Aorta (tissue), 5 donors: Measurements from ENCODE around the gene CTNNA2. TPM values are rescaled to one million over a fixed set of nuclear protein-coding genes. Genes with fewer than 3 reads are reported as not detected.

Experiments
- ATAC-seq: fragments of 200-7000 bp; cut with Tn5 transposase; one replicate; pipeline ENCODE4 v1.9.1; 2022; ENCODE audit warnings: moderate library complexity; ENCODE audit not compliant: low FRiP score
- DNase-seq, 2 donors: peaks; one replicate each; pipeline ENCODE4 v3.0.0-alpha.2; 2020
- H3K27ac ChIP-seq, 2 donors: one replicate each; pipeline ENCODE4 v1.5.1; 2013; ENCODE audit warnings: low read length in 2 of 2, mild to moderate bottlenecking in 2 of 2, moderate library complexity in 2 of 2, control low read depth in 1 of 2, inconsistent platforms in 1 of 2, low read depth in 1 of 2
- H3K27me3 ChIP-seq, 2 donors: one replicate each; pipeline ENCODE4 v1.6.1; 2013; ENCODE audit warnings: control low read depth in 1 of 2, low read length in 1 of 2, mild to moderate bottlenecking in 1 of 2, moderate library complexity in 1 of 2; ENCODE audit not compliant: insufficient read depth in 2 of 2, control insufficient read depth in 1 of 2
- H3K36me3 ChIP-seq, 2 donors: one replicate each; pipeline ENCODE4 v1.6.1; 2013; ENCODE audit warnings: control low read depth in 1 of 2, low read length in 1 of 2, mild to moderate bottlenecking in 1 of 2; ENCODE audit not compliant: insufficient read depth in 2 of 2, control insufficient read depth in 1 of 2
- H3K4me1 ChIP-seq, 2 donors: one replicate each; pipeline ENCODE4 v1.6.1; 2013; ENCODE audit warnings: low read length in 2 of 2, control low read depth in 1 of 2, mild to moderate bottlenecking in 1 of 2, moderate library complexity in 1 of 2; ENCODE audit not compliant: insufficient read depth in 2 of 2, control insufficient read depth in 1 of 2
- H3K4me3 ChIP-seq, 2 donors: one replicate each; pipeline ENCODE4 v1.5.1; 2013; ENCODE audit warnings: low read length in 2 of 2, control low read depth in 1 of 2, mild to moderate bottlenecking in 1 of 2
- H3K9me3 ChIP-seq: one replicate; pipeline ENCODE4 v1.6.1; 2013; ENCODE audit warnings: mild to moderate bottlenecking, low read length; ENCODE audit not compliant: control insufficient read depth
- WGBS, 2 donors: extraction: QIAGEN DNeasy Blood & Tissue Kit; methylation state at CpG; one replicate each; pipeline ENCODE4 v1.1.7; 2013; 5-methylcytosine and 5-hydroxymethylcytosine counted together
- intact Hi-C, 2 donors: fragments of 100-400 bp; cut with DNase I; formaldehyde crosslinking; loops; one replicate each; pipeline versions ENCODE4 v1.14.2 to v1.15.0; 2022
- polyA plus RNA-seq, 2 donors: library from polyadenylated mRNA; stranded (reverse); fragments of 200-250 nt; gene quantifications; one replicate each; pipeline ENCODE4 v1.2.3, GENCODE V29; 2013
- total RNA-seq, 2 donors: library from RNA; stranded (reverse); fragmentation: NEBNext Ultra II Directional; extraction: Animal tissue kit (Norgen Biotek cat#: 25700); gene quantifications; one replicate each; pipeline ENCODE4 v1.2.1, GENCODE V29; 2021
- donor health status: healthy with polysubstance abuse.
- donor health status: Bipolar disorder and iron deficiency.
- donor health status: DM: no; HTN: no; CAD: no.
- donor health status: DM: no; HTN: no; CAD: no.
- donor health status: DM: yes; HTN: yes; CAD: no.

CTNNA2 gene
- total and polyA plus RNA-seq, 4 donors, result 0.05 to 0.12 TPM; not detected in 2

DNA sequence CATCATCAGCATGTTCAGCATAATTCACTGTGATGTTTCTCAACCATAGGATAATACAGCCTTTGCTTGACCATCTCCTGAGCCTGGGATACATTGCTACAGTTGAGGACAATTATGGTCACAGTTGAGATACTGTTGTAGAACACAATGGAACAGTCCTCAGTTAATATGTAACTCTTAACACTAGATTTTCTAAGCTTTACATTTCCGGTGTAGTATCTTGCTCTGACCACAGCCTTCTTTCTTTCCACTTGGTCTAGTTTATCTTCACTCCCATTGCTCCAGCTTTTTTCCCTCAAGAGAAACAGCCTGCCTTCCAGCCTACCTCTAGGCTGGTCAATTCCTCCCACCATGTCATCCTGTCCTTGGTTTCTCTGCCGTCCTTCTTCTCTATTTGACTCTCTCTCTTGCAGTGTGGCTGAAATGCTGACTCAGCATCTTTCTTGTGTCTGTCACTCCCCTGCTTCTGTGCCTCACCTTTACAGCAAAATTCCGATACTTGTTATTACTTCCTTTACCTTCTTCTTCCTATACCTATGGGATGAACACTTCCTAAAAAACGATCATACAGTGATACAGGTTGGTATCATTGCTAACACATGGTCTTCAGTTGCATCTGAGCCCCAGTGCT lies 80.5 kb downstream of the CTNNA2 start:
- ATAC-seq (no peak), DNase-seq (no peak)
- Histone ChIP-seq H3K27ac (no peak overlapping the region), H3K27me3 (no peaks in the 10 kb centered on the region), H3K9me3 (no peaks in the 10 kb centered on the region), H3K4me1 (no peaks in the 10 kb centered on the region), H3K4me3 (no peak overlapping the region), H3K36me3 (no peaks in the 10 kb centered on the region)
- 78 to 81% methylated on average over 4 of the region's 4 CpGs for WGBS, 2 donors
- intact Hi-C loops, result no loop called here

DNA sequence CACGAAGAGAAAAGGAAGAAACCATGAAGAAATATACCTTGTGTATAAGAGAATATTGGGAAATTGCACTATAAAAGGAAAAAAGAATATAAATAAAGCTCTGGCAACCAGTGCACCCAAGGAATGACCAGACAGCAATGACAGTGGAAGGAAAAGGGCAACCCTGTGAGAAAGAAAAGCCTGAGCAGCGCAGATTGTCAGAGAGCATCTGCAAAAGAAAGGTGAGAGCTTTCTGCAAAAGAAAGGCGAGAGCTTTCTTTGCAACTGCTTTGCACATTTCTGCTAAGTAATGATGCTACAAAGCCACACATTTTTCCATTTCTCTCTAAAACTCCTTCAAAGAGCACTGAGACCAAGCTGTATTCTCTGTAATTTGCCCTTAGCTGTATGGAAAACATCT lies 83.6 kb downstream of the CTNNA2 start:
- intact Hi-C loops, result no loop called here
- 59 to 62% methylated on average over 3 of the region's 3 CpGs for WGBS, 2 donors
- no peak for ATAC-seq
- H3K4me1 ChIP-seq, result no peaks in the 10 kb centered on the region
- H3K9me3 ChIP-seq, result no peaks in the 10 kb centered on the region
- H3K4me3 ChIP-seq, result no peak overlapping the region
- H3K27me3 ChIP-seq, result no peaks in the 10 kb centered on the region
- DNase-seq, result no peak
- H3K27ac ChIP-seq, result no peak overlapping the region
- no peaks in the 10 kb centered on the region for H3K36me3 ChIP-seq

DNA sequence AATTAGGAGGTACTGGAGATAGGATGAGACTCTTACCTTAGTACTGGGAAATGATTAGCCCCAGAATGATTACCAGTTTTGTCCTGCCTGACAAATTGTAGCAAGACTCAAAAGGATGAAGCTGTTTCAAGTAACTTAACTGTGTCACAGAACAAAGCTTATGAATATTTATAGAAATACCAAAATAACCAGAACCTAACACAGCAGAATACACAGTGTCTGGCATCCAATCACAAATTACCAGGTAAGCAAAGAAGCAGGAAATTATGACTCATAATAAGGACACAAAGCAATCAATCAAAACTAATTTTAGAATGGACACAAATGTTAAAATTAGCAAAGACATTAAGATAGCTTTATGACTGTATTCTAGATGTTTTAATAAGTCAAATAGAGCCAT lies 91.9 kb downstream of the CTNNA2 start:
- Histone ChIP-seq H3K9me3 (no peaks in the 10 kb centered on the region), H3K27ac (no peak overlapping the region), H3K27me3 (no peaks in the 10 kb centered on the region), H3K36me3 (no peaks in the 10 kb centered on the region), H3K4me1 (no peaks in the 10 kb centered on the region), H3K4me3 (no peak overlapping the region)
- DNase-seq (no peak), ATAC-seq (no peak)
- intact Hi-C loops, result no loop called here

DNA sequence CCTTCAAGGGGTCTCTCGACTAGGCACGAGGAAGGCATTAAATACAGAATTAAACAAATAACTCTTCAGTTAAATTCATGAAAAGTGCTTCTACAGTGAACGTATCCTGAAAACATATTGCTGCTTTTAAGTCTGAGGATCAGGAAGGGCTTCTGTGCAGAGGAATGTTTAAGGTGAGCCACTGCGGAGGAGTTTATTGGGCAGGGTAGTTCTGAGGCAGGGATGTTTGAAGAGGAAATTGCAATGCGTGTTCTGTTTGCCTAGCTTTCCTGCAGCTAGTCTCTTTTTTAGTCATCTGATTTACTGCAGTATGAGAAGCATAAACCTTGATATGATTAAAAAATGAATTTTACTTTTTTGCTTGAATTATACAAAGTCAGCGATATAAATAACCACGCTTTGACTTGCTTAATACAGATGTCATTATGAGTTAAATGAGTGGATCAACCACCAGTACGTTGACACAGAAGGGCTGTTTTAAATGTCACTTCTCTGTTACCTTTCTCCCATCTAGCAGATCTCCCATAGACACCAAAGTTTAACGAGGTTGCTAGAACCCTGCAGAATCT lies 98.7 kb downstream of the CTNNA2 start:
- Histone ChIP-seq H3K27me3 (no peaks in the 10 kb centered on the region), H3K4me3 (no peak overlapping the region), H3K27ac (no peak overlapping the region), H3K4me1 (no peaks in the 10 kb centered on the region), H3K9me3 (peaks cover 3% of the 10 kb centered on the region), H3K36me3 (no peaks in the 10 kb centered on the region)
- DNase-seq (no peak), ATAC-seq (no peak)
- intact Hi-C loops, result no loop called here
- 64 to 69% methylated on average over 9 of the region's 9 CpGs for WGBS, 2 donors

DNA sequence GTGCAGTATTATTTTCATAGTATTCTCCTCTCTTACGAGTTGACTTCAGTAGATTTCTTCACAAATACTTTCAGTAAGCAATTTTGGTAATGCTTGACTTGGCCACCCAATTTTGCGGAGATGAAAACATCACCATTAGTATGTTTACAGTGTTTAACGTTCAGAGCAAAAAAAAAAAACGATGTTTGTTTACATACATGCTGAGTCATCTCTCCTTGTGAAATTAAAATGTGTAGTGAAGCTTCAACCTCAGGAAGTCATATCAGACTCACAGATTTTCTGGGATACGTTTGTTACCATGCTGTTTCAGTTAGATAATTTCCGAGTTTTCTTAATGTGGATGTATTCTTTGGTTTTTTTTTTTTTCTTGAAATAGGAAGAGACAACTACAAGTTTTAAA lies 100.1 kb downstream of the CTNNA2 start:
- Histone ChIP-seq H3K9me3 (peaks cover 3% of the 10 kb centered on the region), H3K27ac (no peak overlapping the region), H3K36me3 (no peaks in the 10 kb centered on the region), H3K4me1 (no peaks in the 10 kb centered on the region), H3K4me3 (no peak overlapping the region), H3K27me3 (no peaks in the 10 kb centered on the region)
- no peak for ATAC-seq
- WGBS, 2 donors, result 57 to 60% methylated on average over 6 of the region's 6 CpGs
- DNase-seq, result no peak
- intact Hi-C loops, result no loop called here

DNA sequence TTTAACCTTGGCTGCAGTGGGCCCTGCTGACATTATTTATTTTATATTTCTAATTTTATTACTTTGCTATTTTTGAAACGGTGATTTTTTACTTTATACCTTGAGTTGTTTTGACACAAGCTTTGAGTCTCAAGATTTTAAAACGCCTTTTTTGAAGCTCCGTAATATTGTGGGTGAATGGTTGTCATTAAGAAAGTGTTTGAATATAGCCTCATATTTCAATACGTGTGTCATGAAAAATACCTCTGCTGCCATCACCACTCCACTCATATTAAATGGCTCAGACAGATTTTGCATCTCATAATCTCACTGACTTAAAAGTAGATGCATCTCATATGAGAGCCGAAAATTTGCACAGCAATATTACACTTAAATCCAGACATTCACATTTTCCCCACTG lies 106.6 kb downstream of the CTNNA2 start:
- intact Hi-C loops, result no loop called here
- H3K9me3 ChIP-seq, result peaks cover 3% of the 10 kb centered on the region
- no peak overlapping the region for H3K4me3 ChIP-seq
- no peak for ATAC-seq
- no peaks in the 10 kb centered on the region for H3K36me3 ChIP-seq
- no peaks in the 10 kb centered on the region for H3K27me3 ChIP-seq
- no peak overlapping the region for H3K27ac ChIP-seq
- no peak for DNase-seq
- no peaks in the 10 kb centered on the region for H3K4me1 ChIP-seq
- 55 to 68% methylated on average over 5 of the region's 5 CpGs for WGBS, 2 donors

DNA sequence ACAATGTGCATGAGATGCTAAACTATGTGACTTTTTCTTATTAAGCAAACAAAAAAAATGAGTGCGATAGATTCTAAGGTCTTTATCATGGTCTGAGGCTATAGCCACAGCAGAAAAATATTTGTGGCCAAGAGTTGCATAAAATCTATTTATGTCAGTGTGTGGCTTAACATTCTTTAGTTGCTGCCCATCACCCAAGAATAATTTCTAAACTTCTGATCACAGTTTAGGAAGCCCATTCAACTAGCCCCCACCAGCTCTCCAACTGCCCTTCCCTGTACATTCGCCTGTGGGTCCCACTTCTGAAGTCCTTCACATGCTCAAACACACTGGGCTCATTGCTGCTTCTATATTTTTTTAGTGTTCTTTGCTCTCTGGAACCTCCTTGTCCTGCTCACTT lies 107.1 kb downstream of the CTNNA2 start:
- H3K27me3 ChIP-seq, result no peaks in the 10 kb centered on the region
- no peaks in the 10 kb centered on the region for H3K36me3 ChIP-seq
- DNase-seq, result no peak
- H3K27ac ChIP-seq, result no peak overlapping the region
- H3K9me3 ChIP-seq, result peaks cover 3% of the 10 kb centered on the region
- no peak for ATAC-seq
- no peaks in the 10 kb centered on the region for H3K4me1 ChIP-seq
- intact Hi-C loops, result no loop called here
- no peak overlapping the region for H3K4me3 ChIP-seq
- 76 to 81% methylated on average over 2 of the region's 2 CpGs for WGBS, 2 donors

DNA sequence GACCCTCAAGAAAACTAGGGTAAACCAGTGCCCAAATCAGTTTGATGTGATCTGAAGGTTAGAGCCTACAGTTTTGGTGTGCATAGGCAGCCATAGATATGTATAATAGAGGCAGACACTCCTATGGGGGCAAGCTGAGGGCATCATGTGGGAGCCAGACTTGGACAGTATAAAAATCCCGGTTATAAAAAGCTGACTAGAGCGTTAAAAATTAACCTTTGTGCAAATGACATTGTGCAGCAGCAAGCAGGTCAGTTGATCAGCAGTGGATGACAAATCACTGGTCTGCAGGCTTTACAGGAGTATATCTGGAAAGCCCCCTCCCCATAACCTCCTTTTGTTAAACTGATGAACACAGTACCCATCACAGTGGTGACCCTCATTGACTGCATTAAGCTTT lies 107.8 kb downstream of the CTNNA2 start:
- H3K4me3 ChIP-seq, result no peak overlapping the region
- peaks cover 2% of the 10 kb centered on the region for H3K9me3 ChIP-seq
- no peaks in the 10 kb centered on the region for H3K4me1 ChIP-seq
- no peaks in the 10 kb centered on the region for H3K27me3 ChIP-seq
- DNase-seq (no peak), ATAC-seq (no peak)
- 84 to 98% methylated on average over 2 of the region's 2 CpGs for WGBS, 2 donors
- H3K36me3 ChIP-seq, result no peaks in the 10 kb centered on the region
- intact Hi-C loops, result no loop called here
- H3K27ac ChIP-seq, result no peak overlapping the region

DNA sequence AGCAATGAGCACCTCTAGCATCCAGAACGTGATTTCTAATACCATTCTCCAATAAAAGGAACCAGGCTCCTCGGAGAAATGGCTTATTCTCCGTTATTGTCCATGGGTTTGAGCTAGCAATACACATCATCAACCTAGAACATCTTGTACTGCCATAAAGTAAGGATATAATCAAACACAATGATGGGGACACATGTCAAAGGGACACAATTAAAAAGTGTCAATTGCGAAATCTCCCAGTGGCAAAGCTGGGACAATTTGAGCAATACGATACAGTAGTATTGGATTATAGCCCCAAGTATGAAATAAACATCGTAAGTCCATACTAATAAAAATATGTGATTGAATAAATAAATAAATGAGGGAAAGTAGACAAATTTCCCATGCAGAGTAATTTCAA lies 108.4 kb downstream of the CTNNA2 start:
- Histone ChIP-seq H3K36me3 (no peaks in the 10 kb centered on the region), H3K4me3 (no peak overlapping the region), H3K9me3 (no peaks in the 10 kb centered on the region), H3K27ac (no peak overlapping the region), H3K4me1 (no peaks in the 10 kb centered on the region), H3K27me3 (no peaks in the 10 kb centered on the region)
- intact Hi-C loops, result no loop called here
- no peak for ATAC-seq
- WGBS, 2 donors, result 77 to 86% methylated on average over 6 of the region's 6 CpGs
- no peak for DNase-seq
